ENCODE data around the gene SUGCT.
"Not testable (repeated sequence)": the region's sequence is repeated elsewhere in the genome, so short reads cannot be mapped to it uniquely, and the experiment has no call there.

SUGCT gene

GRCh38 chr7:40627361-40627760 lies 492.6 kb downstream of the SUGCT start:
- not testable (repeated sequence) for DNase-seq (ENCODE audit: low read depth)

GRCh38 chr7:40629891-40630290 lies 495.1 kb downstream of the SUGCT start:
- no peak for DNase-seq (ENCODE audit: low read depth)

- DNase-seq (ENCODE audit: low read depth) = no peak
Observed at GRCh38 chr7:40634118-40634517, 499.3 kb downstream of the SUGCT start.

GRCh38 chr7:40638545-40639320 lies 503.9 kb downstream of the SUGCT start:
- no peak for DNase-seq (ENCODE audit: low read depth)

- DNase-seq (ENCODE audit: low read depth) = no peak
Observed at GRCh38 chr7:40640566-40640965, 505.8 kb downstream of the SUGCT start.

DNA sequence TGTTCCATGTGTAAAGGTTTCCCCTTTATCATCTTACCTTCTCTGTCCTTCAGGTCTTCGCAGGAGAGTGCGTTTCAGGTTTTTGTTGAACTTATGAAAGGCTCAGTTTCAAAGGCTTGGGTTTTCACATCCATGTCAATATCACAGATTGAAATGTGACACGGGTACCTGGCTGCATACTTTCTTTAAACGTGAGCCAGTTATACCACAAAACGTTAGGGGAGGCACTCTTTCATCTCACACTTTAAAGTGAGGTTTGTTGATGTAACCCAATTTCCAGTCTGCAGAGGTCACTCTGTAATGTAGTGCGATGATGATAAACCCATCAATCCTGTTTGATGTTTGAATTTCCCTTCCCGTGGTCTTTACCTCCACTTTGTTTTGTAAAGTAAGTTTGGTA lies 506.9 kb downstream of the SUGCT start:
- no peak for DNase-seq (ENCODE audit: low read depth)

DNA sequence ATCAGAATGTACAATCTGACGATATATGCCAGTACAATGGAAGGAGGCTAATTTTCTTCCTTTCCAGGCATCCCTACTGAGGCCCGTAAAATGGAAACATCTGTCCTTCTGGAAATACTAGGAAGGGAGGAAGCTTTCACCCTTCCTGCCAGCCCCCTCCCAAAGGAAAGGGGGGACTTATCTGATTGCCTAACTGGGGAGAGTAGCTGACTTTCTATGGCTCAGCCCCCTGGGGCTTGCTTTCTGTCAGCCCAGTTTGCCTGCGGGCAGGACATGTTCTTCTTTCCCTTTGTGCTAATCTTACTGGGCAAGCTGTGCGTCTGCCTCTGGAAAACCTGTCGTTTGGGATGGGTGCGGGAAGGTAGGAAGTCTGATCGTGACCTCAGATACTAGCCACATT lies 508.9 kb downstream of the SUGCT start:
- no peak for DNase-seq (ENCODE audit: low read depth)

DNA sequence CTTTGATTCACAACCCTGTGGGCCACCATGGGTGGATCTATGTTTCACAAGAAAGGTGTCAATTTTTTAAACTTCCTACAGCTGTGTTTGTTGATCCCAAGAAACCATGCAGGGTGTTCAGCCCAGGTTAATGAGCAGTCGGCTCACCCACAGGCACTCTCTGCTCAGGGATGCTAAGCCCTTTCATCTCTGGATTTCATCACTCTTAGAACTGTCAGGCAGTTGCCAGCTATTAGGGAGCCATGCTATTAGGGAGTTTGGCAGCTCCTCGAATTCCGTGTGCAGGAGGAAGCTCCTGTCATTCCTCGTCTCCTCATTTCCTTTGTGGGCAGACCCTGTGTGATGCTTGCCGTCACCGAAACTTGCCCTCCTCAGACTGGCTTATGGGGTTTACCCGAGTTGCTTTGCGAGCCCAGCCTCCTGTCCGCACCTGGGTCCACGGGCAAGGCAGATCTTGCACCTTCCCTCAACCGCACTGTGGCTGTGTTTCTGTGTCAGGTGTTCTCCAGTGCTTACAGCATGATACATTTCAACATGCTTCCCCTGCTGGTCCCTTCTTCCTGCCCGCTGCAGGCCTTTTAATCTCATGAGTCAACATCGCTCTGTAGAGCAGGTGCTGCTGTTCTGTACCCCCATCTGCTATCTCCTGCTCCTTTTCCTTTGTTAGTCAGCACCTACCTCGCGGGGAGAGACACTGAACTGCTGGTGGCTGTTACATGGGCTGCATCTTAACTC lies 509.8 kb downstream of the SUGCT start:
- no peak for DNase-seq (ENCODE audit: low read depth)

DNA sequence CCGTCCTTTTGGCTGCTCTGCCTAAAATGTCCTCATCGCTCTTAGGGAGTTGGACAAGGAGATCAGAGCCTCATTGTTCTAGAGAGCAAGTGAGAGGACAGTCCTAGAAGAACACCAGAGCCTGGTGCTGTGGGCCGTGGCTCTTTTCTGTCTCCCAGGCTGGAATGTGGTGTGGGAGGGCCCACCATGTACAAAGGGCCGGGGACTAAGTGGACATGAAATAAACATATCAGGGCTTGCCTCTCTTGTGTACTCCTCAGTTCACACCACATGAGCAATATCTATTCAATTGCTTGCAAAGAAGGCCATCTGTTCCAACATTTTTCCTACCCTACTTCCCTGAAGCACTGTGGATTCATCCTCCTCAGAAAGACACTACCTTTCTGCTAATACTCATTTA lies 510.4 kb downstream of the SUGCT start:
- no peak for DNase-seq (ENCODE audit: low read depth)

GRCh38 chr7:40646717-40647116 lies 511.9 kb downstream of the SUGCT start:
- no peak for DNase-seq (ENCODE audit: low read depth)

- no peak for DNase-seq (ENCODE audit: low read depth)
Observed at GRCh38 chr7:40647719-40648118, 512.9 kb downstream of the SUGCT start.

- DNase-seq (ENCODE audit: low read depth) = no peak
Observed at GRCh38 chr7:40649247-40649646, 514.4 kb downstream of the SUGCT start.

DNA sequence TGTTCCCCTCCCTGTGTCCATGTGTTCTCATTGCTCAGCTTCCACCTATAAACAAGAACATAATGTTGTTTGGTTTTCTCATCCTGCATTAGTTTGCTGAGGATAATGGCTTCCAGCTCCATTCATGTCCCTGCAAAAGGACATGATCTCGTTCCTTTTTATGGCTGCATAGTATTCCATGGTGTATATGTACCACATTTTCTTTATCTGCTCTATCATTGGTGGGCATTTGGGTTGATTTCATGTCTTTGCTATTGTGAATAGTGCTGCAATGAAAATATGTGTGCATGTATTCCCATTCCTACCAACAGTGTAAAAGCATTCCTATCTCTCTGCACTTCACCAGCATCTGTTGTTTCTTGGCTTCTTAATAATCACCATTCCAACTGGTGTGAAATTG lies 516.1 kb downstream of the SUGCT start:
- not testable (repeated sequence) for DNase-seq (ENCODE audit: low read depth)

DNA sequence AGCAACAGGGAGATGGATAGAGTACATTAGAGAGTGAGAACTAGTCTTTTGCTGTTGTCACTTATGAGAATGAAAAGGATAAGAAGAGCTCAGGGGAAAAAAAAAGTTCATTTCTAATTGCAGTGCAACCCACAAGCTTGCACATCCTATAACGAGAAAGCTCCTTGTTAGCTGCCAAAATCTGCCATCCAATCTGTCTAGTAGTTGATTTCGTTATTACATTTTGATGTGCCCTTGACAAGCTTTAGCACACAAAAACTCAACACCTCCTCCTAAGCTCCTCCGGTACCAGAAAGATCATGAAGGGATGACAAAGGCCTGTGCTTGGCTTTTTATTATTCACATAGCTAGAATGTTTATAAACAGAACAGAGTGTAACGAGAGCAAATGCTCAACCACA lies 519.4 kb downstream of the SUGCT start:
- DNase-seq (ENCODE audit: low read depth) = no peak

GRCh38 chr7:40655426-40655825 lies 520.6 kb downstream of the SUGCT start:
- no peak for DNase-seq (ENCODE audit: low read depth)

GRCh38 chr7:40656349-40656748 lies 521.5 kb downstream of the SUGCT start:
- DNase-seq (ENCODE audit: low read depth) = no peak

- no peak for DNase-seq (ENCODE audit: low read depth)
Observed at GRCh38 chr7:40658729-40659128, 523.9 kb downstream of the SUGCT start.

- no peak for DNase-seq (ENCODE audit: low read depth)
Observed at GRCh38 chr7:40659231-40659630, 524.4 kb downstream of the SUGCT start.

GRCh38 chr7:40673285-40673684 lies 538.5 kb downstream of the SUGCT start:
- no peak for DNase-seq (ENCODE audit: low read depth)

DNA sequence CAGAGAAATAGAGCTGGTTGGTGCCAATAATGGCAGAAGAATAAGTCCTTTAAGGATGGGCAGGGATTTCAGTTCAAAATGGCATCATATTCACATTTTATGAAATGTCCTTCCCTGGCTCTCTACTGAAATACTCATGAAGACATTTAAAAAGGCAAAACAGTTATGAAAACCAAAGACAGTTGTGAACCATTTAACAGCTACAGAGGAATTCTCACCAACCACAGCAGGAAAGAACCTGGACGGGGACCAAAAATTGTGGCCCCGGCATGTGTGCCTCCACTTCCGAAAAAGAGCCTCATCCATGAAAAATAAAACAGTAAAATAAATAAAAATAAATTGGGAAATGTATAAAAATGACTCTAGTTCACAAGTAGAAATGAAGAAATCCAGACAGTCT lies 539.5 kb downstream of the SUGCT start:
- DNase-seq (ENCODE audit: low read depth) = no peak

DNA sequence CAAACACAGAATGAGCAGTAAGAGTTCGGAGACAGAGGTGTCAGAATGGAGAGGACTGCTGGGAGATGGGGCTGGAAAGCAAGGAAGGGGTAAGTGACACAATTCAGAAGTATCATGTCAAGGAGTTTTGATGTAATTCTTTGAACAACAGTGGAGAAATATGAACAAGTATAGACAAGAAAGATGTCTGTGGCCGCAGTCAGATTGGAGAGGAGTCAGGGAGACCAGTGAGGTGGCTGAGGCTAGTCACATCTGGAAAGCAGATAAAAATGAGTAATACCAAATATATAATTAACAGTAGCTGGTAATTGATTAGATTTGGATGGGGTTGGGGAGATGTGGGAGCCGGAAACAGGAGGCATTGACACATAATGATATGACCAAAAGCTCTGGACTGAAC lies 540.9 kb downstream of the SUGCT start:
- no peak for DNase-seq (ENCODE audit: low read depth)

DNA sequence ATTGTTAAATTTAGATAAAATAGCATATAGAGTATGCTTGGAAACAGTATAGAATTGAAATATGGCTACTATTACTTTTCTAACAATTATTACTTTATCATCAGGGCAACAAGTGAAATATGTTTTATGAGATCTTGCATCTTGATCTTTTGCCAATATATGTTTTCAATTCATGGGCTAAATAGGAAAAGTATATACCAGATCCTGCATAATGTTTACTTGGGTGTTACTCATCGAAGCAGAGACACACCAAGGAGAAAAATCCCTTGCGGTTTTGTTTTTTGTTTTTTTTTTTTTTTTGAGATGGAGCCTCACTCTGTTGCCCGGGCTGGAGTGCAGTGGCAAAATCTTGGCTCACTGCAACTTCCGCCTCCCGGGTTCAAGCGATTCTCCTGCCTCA lies 541.4 kb downstream of the SUGCT start:
- DNase-seq (ENCODE audit: low read depth) = no peak

GRCh38 chr7:40680657-40681056 lies 545.9 kb downstream of the SUGCT start:
- DNase-seq (ENCODE audit: low read depth) = no peak

DNA sequence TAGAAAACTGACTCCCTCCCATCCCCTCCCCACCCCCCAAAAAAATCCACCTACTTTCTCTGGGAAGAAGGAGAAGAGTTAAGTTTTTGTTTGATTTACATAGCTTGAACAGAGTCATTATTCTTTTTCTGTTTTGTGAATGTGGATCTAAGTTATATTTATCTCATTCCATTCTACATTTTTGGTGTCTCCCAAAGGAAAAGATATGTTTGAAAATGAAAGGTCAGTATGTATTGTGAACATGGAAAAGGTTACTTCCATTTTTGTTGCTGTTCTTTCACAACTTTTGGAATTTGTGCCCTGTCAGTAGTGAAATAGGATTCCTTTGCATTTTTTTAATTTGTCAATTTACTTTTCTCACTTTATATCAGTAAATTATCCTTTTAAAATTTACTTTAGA lies 547.9 kb downstream of the SUGCT start:
- DNase-seq (ENCODE audit: low read depth) = no peak

All from stimulated activated CD8-positive, alpha-beta memory T cell treated with anti-CD3 and anti-CD28 coated beads, Interleukin-12 subunit alpha, Interleukin-12 subunit beta, amount 100 ng/mL, for 4 hours (primary cell).